ENCODE data around the gene ZNF684.
"Not testable (repeated sequence)": the region's sequence is repeated elsewhere in the genome, so short reads cannot be mapped to it uniquely, and the experiment has no call there.

Gene ZNF684

DNA sequence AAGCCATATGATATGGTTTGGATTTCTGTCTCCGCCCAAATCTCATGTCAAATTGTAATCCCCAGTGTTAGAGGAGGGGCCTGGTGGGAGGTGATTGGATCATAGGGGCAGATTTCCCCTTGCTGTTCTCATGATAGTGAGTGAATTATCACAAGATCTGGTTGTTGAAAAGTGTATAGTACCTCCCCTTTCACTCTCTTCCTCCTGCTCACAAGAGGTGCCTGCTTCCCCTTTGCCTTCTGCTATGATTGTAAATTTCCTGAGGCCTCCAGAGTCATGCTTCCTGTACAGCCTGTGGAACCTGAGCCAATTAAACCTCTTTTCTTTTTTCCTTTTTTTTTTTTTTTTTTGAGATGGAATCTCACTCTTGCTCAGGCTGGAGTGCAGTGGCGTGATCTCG is 43.4 kb downstream of the ZNF684 start:
- not testable (repeated sequence) for H3K4me3 ChIP-seq (ENCODE audit: low read depth, low read length); H3K4me1 ChIP-seq (ENCODE audit: control insufficient read depth, insufficient read depth, low read length); H3K27ac ChIP-seq (ENCODE audit: low read depth, low read length); H3K9ac ChIP-seq (ENCODE audit: low read depth, low read length); H3K27me3 ChIP-seq (ENCODE audit: control insufficient read depth, insufficient read depth, low read length); H3K9me3 ChIP-seq (ENCODE audit: control insufficient read depth, insufficient read depth, low read length); H3K36me3 ChIP-seq (ENCODE audit: control insufficient read depth, insufficient read depth, low read length)

DNA sequence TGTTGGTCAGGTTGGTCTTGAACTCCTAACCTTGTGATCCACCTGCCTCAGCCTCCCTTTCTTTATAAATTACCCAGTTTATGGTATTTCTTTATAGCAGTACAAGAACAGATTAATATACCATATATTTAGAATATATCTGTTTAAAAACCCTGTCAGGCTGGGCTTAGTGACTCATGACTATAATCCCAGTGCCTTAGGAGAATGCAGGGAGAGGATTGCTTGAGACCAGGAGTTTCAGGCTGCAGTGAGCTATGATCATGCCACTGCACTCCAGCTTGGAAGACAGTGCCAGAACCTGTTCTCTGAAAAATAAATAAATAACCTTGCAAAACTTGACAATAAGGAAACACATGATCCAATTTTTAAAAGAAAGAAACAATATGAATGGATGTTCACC is 43.9 kb downstream of the ZNF684 start:
- Histone ChIP-seq H3K9ac (ENCODE audit: low read depth, low read length) (no peak overlapping the region), H3K36me3 (ENCODE audit: control insufficient read depth, insufficient read depth, low read length) (no peaks in the 10 kb centered on the region), H3K9me3 (ENCODE audit: control insufficient read depth, insufficient read depth, low read length) (no peaks in the 10 kb centered on the region), H3K4me1 (ENCODE audit: control insufficient read depth, insufficient read depth, low read length) (no peaks in the 10 kb centered on the region), H3K27ac (ENCODE audit: low read depth, low read length) (no peak overlapping the region), H3K27me3 (ENCODE audit: control insufficient read depth, insufficient read depth, low read length) (no peaks in the 10 kb centered on the region), H3K4me3 (ENCODE audit: low read depth, low read length) (no peak overlapping the region)

DNA sequence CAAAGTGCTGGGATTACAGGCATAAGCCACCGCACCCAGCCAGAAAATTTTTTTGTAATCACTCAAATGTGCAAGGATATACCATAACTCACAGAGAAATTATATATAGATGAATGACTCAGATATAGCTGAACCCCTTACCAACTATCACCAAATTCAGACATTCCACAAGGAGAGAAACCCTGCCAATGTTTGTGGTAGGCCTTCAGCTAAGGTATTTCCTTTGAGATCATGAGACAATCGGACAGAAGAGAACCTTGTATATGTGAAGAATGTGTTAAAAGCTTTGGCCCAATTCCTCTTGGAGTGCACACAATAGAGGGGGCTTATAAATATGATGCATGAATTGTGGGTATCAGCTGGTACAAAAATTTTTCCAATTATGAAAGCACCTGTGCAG is 50.7 kb downstream of the ZNF684 start:
- no peaks in the 10 kb centered on the region for H3K27me3 ChIP-seq (ENCODE audit: control insufficient read depth, insufficient read depth, low read length)
- H3K36me3 ChIP-seq (ENCODE audit: control insufficient read depth, insufficient read depth, low read length), result no peaks in the 10 kb centered on the region
- no peaks in the 10 kb centered on the region for H3K4me1 ChIP-seq (ENCODE audit: control insufficient read depth, insufficient read depth, low read length)
- H3K9me3 ChIP-seq (ENCODE audit: control insufficient read depth, insufficient read depth, low read length), result no peaks in the 10 kb centered on the region
- no peak overlapping the region for H3K27ac ChIP-seq (ENCODE audit: low read depth, low read length)
- no peak overlapping the region for H3K4me3 ChIP-seq (ENCODE audit: low read depth, low read length)
- no peak overlapping the region for H3K9ac ChIP-seq (ENCODE audit: low read depth, low read length)

- Histone ChIP-seq H3K27me3 (ENCODE audit: control insufficient read depth, insufficient read depth, low read length) (no peaks in the 10 kb centered on the region), H3K36me3 (ENCODE audit: control insufficient read depth, insufficient read depth, low read length) (no peaks in the 10 kb centered on the region), H3K4me1 (ENCODE audit: control insufficient read depth, insufficient read depth, low read length) (no peaks in the 10 kb centered on the region), H3K9me3 (ENCODE audit: control insufficient read depth, insufficient read depth, low read length) (no peaks in the 10 kb centered on the region), H3K9ac (ENCODE audit: low read depth, low read length) (no peak overlapping the region), H3K27ac (ENCODE audit: low read depth, low read length) (no peak overlapping the region), H3K4me3 (ENCODE audit: low read depth, low read length) (no peak overlapping the region)
These were observed 52.5 kb downstream of the ZNF684 start for GRCh38 chr1:40583980-40584379.

DNA sequence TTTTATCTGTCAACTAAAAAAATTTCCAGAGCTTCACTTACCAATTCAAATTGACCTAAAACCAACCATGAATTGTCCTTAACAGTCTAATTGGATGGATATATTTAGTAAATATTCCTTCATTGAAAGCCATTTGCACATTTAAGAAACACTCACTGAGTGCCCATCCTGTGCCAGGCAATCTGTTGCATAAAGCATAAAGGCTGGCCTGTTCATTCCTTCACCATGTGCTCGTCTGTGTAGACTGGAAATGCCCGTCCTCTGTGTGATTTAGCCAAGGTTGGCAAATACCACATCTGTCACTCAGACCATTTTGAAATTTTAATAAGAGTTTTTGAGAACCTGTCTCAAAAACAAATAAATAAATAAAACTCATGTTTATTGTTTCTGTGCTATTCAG is 57.1 kb downstream of the ZNF684 start:
- Histone ChIP-seq H3K27ac (ENCODE audit: low read depth, low read length) (no peak overlapping the region), H3K4me3 (ENCODE audit: low read depth, low read length) (no peak overlapping the region), H3K27me3 (ENCODE audit: control insufficient read depth, insufficient read depth, low read length) (no peaks in the 10 kb centered on the region), H3K9me3 (ENCODE audit: control insufficient read depth, insufficient read depth, low read length) (0 out of 2 replicates have a peak, but pooled peaks cover 3% of the 10 kb centered on the region), H3K9ac (ENCODE audit: low read depth, low read length) (no peak overlapping the region), H3K4me1 (ENCODE audit: control insufficient read depth, insufficient read depth, low read length) (no peaks in the 10 kb centered on the region), H3K36me3 (ENCODE audit: control insufficient read depth, insufficient read depth, low read length) (no peaks in the 10 kb centered on the region)

GRCh38 chr1:40592107-40592803 is 60.8 kb downstream of the ZNF684 start:
- no peaks in the 10 kb centered on the region for H3K4me1 ChIP-seq (ENCODE audit: control insufficient read depth, insufficient read depth, low read length)

DNA sequence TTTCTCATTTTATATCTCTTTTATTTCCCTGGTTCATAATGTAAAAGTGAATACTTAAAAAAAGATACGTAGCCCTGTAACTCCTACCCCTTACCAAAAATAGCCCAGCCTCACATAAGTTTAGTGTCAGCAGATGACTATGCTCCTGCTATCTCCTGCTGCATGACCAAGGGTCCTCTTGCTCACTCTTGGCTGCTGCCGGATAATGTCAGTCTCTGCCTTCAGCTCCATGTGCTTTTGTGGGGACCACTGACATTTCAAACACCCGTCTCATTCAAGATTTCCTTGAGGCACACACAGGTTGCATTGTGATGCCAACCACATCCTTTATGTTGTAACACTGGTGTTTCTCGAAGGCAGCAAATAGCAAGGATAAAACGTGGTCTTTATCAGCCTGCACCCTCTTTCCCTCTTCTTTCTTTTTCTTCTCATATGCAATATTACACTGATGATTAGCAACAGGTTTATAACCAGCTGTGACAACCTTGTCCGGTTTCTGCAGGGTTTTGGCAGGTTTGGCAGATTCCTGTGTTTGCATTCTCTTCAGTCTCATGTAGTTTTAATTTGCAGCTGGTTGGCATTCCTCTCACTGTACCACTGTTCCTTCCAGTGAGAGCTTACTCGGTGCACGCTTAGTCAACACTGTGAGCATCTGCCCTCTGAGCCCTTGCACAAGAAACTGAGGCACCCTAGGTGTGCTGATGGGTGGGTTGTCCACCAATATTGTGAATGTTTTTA is 62.2 kb downstream of the ZNF684 start:
- Histone ChIP-seq H3K9me3 (ENCODE audit: control insufficient read depth, insufficient read depth, low read length) (peaks cover 7% of the 10 kb centered on the region; the same call in 1 of the 2 replicates), H3K27me3 (ENCODE audit: control insufficient read depth, insufficient read depth, low read length) (no peaks in the 10 kb centered on the region), H3K9ac (ENCODE audit: low read depth, low read length) (no peak overlapping the region), H3K4me1 (ENCODE audit: control insufficient read depth, insufficient read depth, low read length) (no peaks in the 10 kb centered on the region), H3K36me3 (ENCODE audit: control insufficient read depth, insufficient read depth, low read length) (no peaks in the 10 kb centered on the region), H3K27ac (ENCODE audit: low read depth, low read length) (no peak overlapping the region), H3K4me3 (ENCODE audit: low read depth, low read length) (no peak overlapping the region)

More at GRCh38 chr1:40592107-40592803, 60.8 kb downstream of the ZNF684 start:
- Histone ChIP-seq H3K36me3 (ENCODE audit: control insufficient read depth, insufficient read depth, low read length) (no peaks in the 10 kb centered on the region), H3K27me3 (ENCODE audit: control insufficient read depth, insufficient read depth, low read length) (no peaks in the 10 kb centered on the region), H3K4me3 (ENCODE audit: low read depth, low read length) (no peak overlapping the region), H3K9ac (ENCODE audit: low read depth, low read length) (no peak overlapping the region), H3K27ac (ENCODE audit: low read depth, low read length) (no peak overlapping the region), H3K9me3 (ENCODE audit: control insufficient read depth, insufficient read depth, low read length) (peaks cover 7% of the 10 kb centered on the region; the same call in 1 of the 2 replicates)

DNA sequence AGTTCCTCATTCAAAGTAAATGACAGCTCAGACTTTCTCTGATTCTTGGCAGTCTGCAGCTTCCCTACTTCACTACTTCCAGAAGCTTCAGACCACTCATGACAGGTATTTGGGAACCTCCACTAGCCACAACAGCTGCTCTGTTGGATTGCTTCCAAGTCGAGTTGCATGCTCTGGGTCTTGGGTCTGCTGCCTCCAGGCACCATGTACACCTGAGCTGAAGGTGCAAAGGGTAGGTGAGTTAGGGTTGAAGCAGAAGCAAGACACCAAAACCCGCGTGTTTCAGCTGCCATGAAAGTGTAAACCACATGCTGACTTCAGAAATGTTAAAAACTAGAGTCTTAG is 62.7 kb downstream of the ZNF684 start:
- Histone ChIP-seq H3K27me3 (ENCODE audit: control insufficient read depth, insufficient read depth, low read length) (no peaks in the 10 kb centered on the region), H3K9ac (ENCODE audit: low read depth, low read length) (no peak overlapping the region), H3K36me3 (ENCODE audit: control insufficient read depth, insufficient read depth, low read length) (no peaks in the 10 kb centered on the region), H3K4me1 (ENCODE audit: control insufficient read depth, insufficient read depth, low read length) (no peaks in the 10 kb centered on the region), H3K4me3 (ENCODE audit: low read depth, low read length) (no peak overlapping the region), H3K9me3 (ENCODE audit: control insufficient read depth, insufficient read depth, low read length) (peaks cover 7% of the 10 kb centered on the region; the same call in 1 of the 2 replicates), H3K27ac (ENCODE audit: low read depth, low read length) (no peak overlapping the region)

DNA sequence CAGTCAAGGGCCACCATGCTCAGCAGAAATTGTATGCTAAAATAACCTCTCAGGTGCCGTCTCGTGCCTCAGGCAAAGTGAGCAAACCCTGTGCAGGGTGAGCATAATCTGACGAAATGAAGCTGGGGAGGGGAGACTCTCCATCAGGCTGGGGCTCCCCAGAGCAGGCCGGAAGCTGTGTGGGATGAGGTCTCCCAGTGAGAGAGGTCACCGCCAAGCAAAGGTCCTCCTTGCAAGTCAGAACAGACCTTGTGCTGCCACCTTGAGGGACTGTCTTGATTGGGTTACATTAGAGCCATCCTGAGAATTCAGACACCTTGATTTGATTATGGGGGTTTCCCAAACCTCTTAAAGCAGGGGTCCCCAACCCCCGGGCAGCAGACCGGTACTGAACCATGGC is 64.2 kb downstream of the ZNF684 start:
- Histone ChIP-seq H3K9me3 (ENCODE audit: control insufficient read depth, insufficient read depth, low read length) (peaks cover 7% of the 10 kb centered on the region; the same call in 1 of the 2 replicates), H3K27me3 (ENCODE audit: control insufficient read depth, insufficient read depth, low read length) (no peaks in the 10 kb centered on the region), H3K27ac (ENCODE audit: low read depth, low read length) (no peak overlapping the region), H3K36me3 (ENCODE audit: control insufficient read depth, insufficient read depth, low read length) (no peaks in the 10 kb centered on the region), H3K4me3 (ENCODE audit: low read depth, low read length) (no peak overlapping the region), H3K9ac (ENCODE audit: low read depth, low read length) (no peak overlapping the region), H3K4me1 (ENCODE audit: control insufficient read depth, insufficient read depth, low read length) (no peaks in the 10 kb centered on the region)
